ENCODE measurements around the gene NAA50.

The NAA50 gene

GRCh38 chr3:113776564-113776963 is 30.5 kb upstream of the NAA50 start:
- no peak for TF ChIP-seq HOXD13 (CRISPR knock-in tag; IDR thresholded peaks at IDR 0.05; ENCODE audit: borderline replicate concordance)
- TF ChIP-seq ZNF629 (tag by site-specific recombination; IDR thresholded peaks at IDR 0.05), result no peak
- no peak for TF ChIP-seq ZNF571 (tag by site-specific recombination; IDR thresholded peaks at IDR 0.05)
- TF ChIP-seq KLF16 (tag by site-specific recombination; IDR thresholded peaks at IDR 0.05), result no peak
- no peak for TF ChIP-seq ZNF112 (tag by site-specific recombination; IDR thresholded peaks at IDR 0.05)
- no peak for TF ChIP-seq ZNF596 (tag by site-specific recombination; IDR thresholded peaks at IDR 0.05)
- TF ChIP-seq, protein P1, sequence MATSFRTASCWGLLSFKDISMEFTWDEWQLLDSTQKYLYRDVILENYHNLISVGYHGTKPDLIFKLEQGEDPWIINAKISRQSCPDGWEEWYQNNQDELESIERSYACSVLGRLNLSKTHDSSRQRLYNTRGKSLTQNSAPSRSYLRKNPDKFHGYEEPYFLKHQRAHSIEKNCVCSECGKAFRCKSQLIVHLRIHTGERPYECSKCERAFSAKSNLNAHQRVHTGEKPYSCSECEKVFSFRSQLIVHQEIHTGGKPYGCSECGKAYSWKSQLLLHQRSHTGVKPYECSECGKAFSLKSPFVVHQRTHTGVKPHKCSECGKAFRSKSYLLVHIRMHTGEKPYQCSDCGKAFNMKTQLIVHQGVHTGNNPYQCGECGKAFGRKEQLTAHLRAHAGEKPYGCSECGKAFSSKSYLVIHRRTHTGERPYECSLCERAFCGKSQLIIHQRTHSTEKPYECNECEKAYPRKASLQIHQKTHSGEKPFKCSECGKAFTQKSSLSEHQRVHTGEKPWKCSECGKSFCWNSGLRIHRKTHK (tag by site-specific recombination; IDR thresholded peaks at IDR 0.05), result no peak
- TF ChIP-seq, protein P2, sequence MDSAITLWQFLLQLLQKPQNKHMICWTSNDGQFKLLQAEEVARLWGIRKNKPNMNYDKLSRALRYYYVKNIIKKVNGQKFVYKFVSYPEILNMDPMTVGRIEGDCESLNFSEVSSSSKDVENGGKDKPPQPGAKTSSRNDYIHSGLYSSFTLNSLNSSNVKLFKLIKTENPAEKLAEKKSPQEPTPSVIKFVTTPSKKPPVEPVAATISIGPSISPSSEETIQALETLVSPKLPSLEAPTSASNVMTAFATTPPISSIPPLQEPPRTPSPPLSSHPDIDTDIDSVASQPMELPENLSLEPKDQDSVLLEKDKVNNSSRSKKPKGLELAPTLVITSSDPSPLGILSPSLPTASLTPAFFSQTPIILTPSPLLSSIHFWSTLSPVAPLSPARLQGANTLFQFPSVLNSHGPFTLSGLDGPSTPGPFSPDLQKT (IDR thresholded peaks at IDR 0.05; ENCODE audit: borderline replicate concordance, low read depth, low read length), result no peak
- TF ChIP-seq ZNF488 (tag by site-specific recombination; IDR thresholded peaks at IDR 0.05), result no peak
- no peak for TF ChIP-seq ZNF223 (tag by site-specific recombination; IDR thresholded peaks at IDR 0.05)
- TF ChIP-seq MZF1 (tag by site-specific recombination; IDR thresholded peaks at IDR 0.05; ENCODE audit: borderline replicate concordance), result no peak
- TF ChIP-seq BCL11B (tag by site-specific recombination; IDR thresholded peaks at IDR 0.05; ENCODE audit: low read depth), result no peak
- TF ChIP-seq WT1 (tag by site-specific recombination; IDR thresholded peaks at IDR 0.05), result no peak
- TF ChIP-seq ZNF354C (tag by site-specific recombination; IDR thresholded peaks at IDR 0.05; ENCODE audit: borderline replicate concordance, low read depth), result no peak
- TF ChIP-seq ZEB2 (tag by site-specific recombination; IDR thresholded peaks at IDR 0.05), result no peak
- TF ChIP-seq, protein P3, sequence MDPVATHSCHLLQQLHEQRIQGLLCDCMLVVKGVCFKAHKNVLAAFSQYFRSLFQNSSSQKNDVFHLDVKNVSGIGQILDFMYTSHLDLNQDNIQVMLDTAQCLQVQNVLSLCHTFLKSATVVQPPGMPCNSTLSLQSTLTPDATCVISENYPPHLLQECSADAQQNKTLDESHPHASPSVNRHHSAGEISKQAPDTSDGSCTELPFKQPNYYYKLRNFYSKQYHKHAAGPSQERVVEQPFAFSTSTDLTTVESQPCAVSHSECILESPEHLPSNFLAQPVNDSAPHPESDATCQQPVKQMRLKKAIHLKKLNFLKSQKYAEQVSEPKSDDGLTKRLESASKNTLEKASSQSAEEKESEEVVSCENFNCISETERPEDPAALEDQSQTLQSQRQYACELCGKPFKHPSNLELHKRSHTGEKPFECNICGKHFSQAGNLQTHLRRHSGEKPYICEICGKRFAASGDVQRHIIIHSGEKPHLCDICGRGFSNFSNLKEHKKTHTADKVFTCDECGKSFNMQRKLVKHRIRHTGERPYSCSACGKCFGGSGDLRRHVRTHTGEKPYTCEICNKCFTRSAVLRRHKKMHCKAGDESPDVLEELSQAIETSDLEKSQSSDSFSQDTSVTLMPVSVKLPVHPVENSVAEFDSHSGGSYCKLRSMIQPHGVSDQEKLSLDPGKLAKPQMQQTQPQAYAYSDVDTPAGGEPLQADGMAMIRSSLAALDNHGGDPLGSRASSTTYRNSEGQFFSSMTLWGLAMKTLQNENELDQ (tag by site-specific recombination; IDR thresholded peaks at IDR 0.05; ENCODE audit: low read depth), result no peak
- TF ChIP-seq REPIN1 (tag by site-specific recombination; IDR thresholded peaks at IDR 0.05; ENCODE audit: low read depth), result no peak
- no peak for TF ChIP-seq ZNF529 (tag by site-specific recombination; IDR thresholded peaks at IDR 0.05; ENCODE audit: insufficient replicate concordance)
- TF ChIP-seq ZNF133 (tag by site-specific recombination; IDR thresholded peaks at IDR 0.05), result no peak
- Histone ChIP-seq H3K9me3 (ENCODE audit: control insufficient read depth, insufficient read depth, low read depth, low read length) (no peaks in the 10 kb centered on the region), H3K27ac (ENCODE audit: extremely low read depth, low read depth, low read length) (no peak overlapping the region), H3K4me1 (ENCODE audit: control insufficient read depth, insufficient read depth, low read length) (no peaks in the 10 kb centered on the region), H3K36me3 (ENCODE audit: control insufficient read depth in 2 of 2, insufficient read depth in 1 of 2, low read length in 2 of 2) (peaks cover 0 to 4% of the 10 kb centered on the region in 2 experiments; a peak in 1 of 3 replicates), H3K4me3 (ENCODE audit: low read depth, low read length) (no peak overlapping the region)
- ChIA-PET POLR2A (no interaction called here), CTCF (no interaction called here)

GRCh38 chr3:113775516-113775915 is 29.5 kb upstream of the NAA50 start:
- Histone ChIP-seq H3K4me1 (ENCODE audit: control insufficient read depth, insufficient read depth, low read length) (no peaks in the 10 kb centered on the region), H3K27ac (ENCODE audit: extremely low read depth, low read depth, low read length) (no peak overlapping the region), H3K36me3 (ENCODE audit: control insufficient read depth in 2 of 2, insufficient read depth in 1 of 2, low read length in 2 of 2) (0 out of 3 replicates have a peak, but pooled peaks cover 0 to 4% of the 10 kb centered on the region in 2 experiments), H3K9me3 (ENCODE audit: control insufficient read depth, insufficient read depth, low read depth, low read length) (no peaks in the 10 kb centered on the region), H3K4me3 (ENCODE audit: low read depth, low read length) (no peak overlapping the region)
- ChIA-PET CTCF (no interaction called here), POLR2A (no interaction called here)
- TF ChIP-seq ZNF530 (tag by site-specific recombination; IDR thresholded peaks at IDR 0.05; ENCODE audit: low read depth) (no peak), ZNF174 (tag by site-specific recombination; IDR thresholded peaks at IDR 0.05) (no peak), GLI2 (tag by site-specific recombination; IDR thresholded peaks at IDR 0.05; ENCODE audit: borderline replicate concordance, low read depth) (no peak), INSM2 (tag by site-specific recombination; IDR thresholded peaks at IDR 0.05) (no peak), ZNF654 (tag by site-specific recombination; IDR thresholded peaks at IDR 0.05; ENCODE audit: low read depth) (no peak), IKZF3 (tag by site-specific recombination; IDR thresholded peaks at IDR 0.05) (no peak), ZNF423 (tag by site-specific recombination; IDR thresholded peaks at IDR 0.05) (no peak), ZSCAN16 (tag by site-specific recombination; IDR thresholded peaks at IDR 0.05) (no peak), SCRT2 (tag by site-specific recombination; IDR thresholded peaks at IDR 0.05) (no peak)
